ENCODE measurements around the gene LAMA1. TPM values are rescaled to one million over a fixed set of nuclear protein-coding genes. Genes with fewer than 3 reads are reported as not detected.

The LAMA1 gene
- total and polyA plus RNA-seq, 2 donors (not counting 3 experiments of a cell fraction or from before 2014, with no cell fraction given) = 0.04 TPM; not detected in 1

GRCh38 chr18:7094427-7094826 is 23.2 kb downstream of the LAMA1 start:
- Histone ChIP-seq H3K79me2 (ENCODE audit: control insufficient read depth, insufficient read depth, low read length) (no peaks in the 10 kb centered on the region), H3K4me1 (ENCODE audit: control insufficient read depth, extremely low read depth, insufficient read depth, low read length) (no peaks in the 10 kb centered on the region), H3K36me3 (ENCODE audit: control insufficient read depth in 2 of 2, extremely low read depth in 1 of 2, insufficient read depth in 2 of 2, low read length in 2 of 2) (no peaks in the 10 kb centered on the region), H3K9me1 (replicated peaks; ENCODE audit: control insufficient read depth, extremely low read depth, insufficient read depth, low read length) (no peaks in the 10 kb centered on the region), H3K4me2 (ENCODE audit: insufficient read depth, low read length) (no peak overlapping the region), H3K27ac (ENCODE audit: insufficient read depth, low read depth, low read length) (no peak overlapping the region), H4K20me1 (replicated peaks; ENCODE audit: control insufficient read depth, extremely low read depth, insufficient read depth, low read length) (no peaks in the 10 kb centered on the region), H3K9me3 (replicated peaks; ENCODE audit: control insufficient read depth, insufficient read depth, low read length) (no peaks in the 10 kb centered on the region), H3K27me3 (ENCODE audit: control insufficient read depth in 2 of 2, insufficient read depth in 2 of 2, low read length in 2 of 2) (no peaks in the 10 kb centered on the region), H2AFZ (ENCODE audit: low read depth, low read length) (no peak overlapping the region), H3K4me3 (replicated peaks in 1 of 3; ENCODE audit: insufficient read depth in 1 of 3, low read depth in 1 of 3, low read length in 3 of 3) (no peak overlapping the region), H3K9ac (replicated peaks; ENCODE audit: extremely low read depth, insufficient read depth, low read length) (no peak overlapping the region)
- dilution Hi-C loops (cut with MboI; ENCODE audit: extremely low pct_ligation_motif_present, low sequenced_read_pairs) (no loop called here), intact Hi-C loops (cut with micrococcal nuclease) (no loop called here)
- DNase-seq (ENCODE audit: low read depth, low spot score) (no peak), FAIRE-seq (no peak)
- BruUV-seq (replicated peaks) = no TSS peak
- ChIA-PET POLR2A (interaction anchor here (0.7 kb wide), 1 partner anchor 27 kb away, joined by 10 read pairs; no protein-coding TSS in a partner anchor), CTCF (no interaction called here)
- TF ChIP-seq CTCF (IDR thresholded peaks at IDR 0.05; ENCODE audit: extremely low read depth in 1 of 2, insufficient read depth in 1 of 2, low read depth in 1 of 2, low read length in 2 of 2) (no peak), FOS (IDR thresholded peaks at IDR 0.05; ENCODE audit: borderline replicate concordance, insufficient read depth, low read length) (no peak)

DNA sequence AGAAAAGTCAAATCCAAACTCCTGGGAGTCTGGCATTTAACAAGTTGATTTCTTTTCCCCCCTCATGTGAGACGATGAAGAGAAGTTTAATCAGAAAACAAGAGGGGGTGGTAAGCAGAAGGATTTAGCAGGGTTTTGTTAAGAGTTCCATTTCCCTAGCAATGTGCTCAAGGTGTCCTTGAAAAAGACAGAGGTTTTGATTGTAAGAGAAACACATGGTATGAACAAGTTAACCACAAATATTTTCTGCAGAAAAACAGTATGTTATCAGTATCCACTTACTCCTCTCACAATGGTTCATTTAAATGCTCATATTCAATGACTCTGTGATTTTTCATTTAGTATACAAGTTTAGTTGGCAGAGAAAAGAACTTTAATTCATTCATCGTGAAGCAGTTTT is 26.8 kb downstream of the LAMA1 start:
- Histone ChIP-seq H2AFZ (ENCODE audit: low read depth, low read length) (no peak overlapping the region), H4K20me1 (replicated peaks; ENCODE audit: control insufficient read depth, extremely low read depth, insufficient read depth, low read length) (no peaks in the 10 kb centered on the region), H3K9me1 (replicated peaks; ENCODE audit: control insufficient read depth, extremely low read depth, insufficient read depth, low read length) (no peaks in the 10 kb centered on the region), H3K79me2 (ENCODE audit: control insufficient read depth, insufficient read depth, low read length) (no peaks in the 10 kb centered on the region), H3K27ac (ENCODE audit: insufficient read depth, low read depth, low read length) (no peak overlapping the region), H3K4me3 (replicated peaks in 1 of 3; ENCODE audit: insufficient read depth in 1 of 3, low read depth in 1 of 3, low read length in 3 of 3) (no peak overlapping the region), H3K9ac (replicated peaks; ENCODE audit: extremely low read depth, insufficient read depth, low read length) (no peak overlapping the region), H3K36me3 (ENCODE audit: control insufficient read depth in 2 of 2, extremely low read depth in 1 of 2, insufficient read depth in 2 of 2, low read length in 2 of 2) (no peaks in the 10 kb centered on the region), H3K9me3 (replicated peaks; ENCODE audit: control insufficient read depth, insufficient read depth, low read length) (no peaks in the 10 kb centered on the region), H3K27me3 (ENCODE audit: control insufficient read depth in 2 of 2, insufficient read depth in 2 of 2, low read length in 2 of 2) (no peaks in the 10 kb centered on the region), H3K4me2 (ENCODE audit: insufficient read depth, low read length) (no peak overlapping the region), H3K4me1 (ENCODE audit: control insufficient read depth, extremely low read depth, insufficient read depth, low read length) (no peaks in the 10 kb centered on the region)
- dilution Hi-C loops (cut with MboI; ENCODE audit: extremely low pct_ligation_motif_present, low sequenced_read_pairs) (no loop called here), intact Hi-C loops (cut with micrococcal nuclease) (no loop called here)
- DNase-seq (ENCODE audit: low read depth, low spot score) (no peak), FAIRE-seq (no peak)
- ChIA-PET CTCF (no interaction called here), POLR2A (no interaction called here)
- TF ChIP-seq MYC (IDR thresholded peaks at IDR 0.05; ENCODE audit: low read depth, low read length) (no peak), EZH2 (IDR thresholded peaks at IDR 0.05; ENCODE audit: borderline replicate concordance, low read depth, low read length, severe bottlenecking) (no peak), POLR2AphosphoS5 (IDR thresholded peaks at IDR 0.05; ENCODE audit: insufficient read depth, low read depth, low read length) (no peak), CTCF (IDR thresholded peaks at IDR 0.05; ENCODE audit: extremely low read depth in 1 of 2, insufficient read depth in 1 of 2, low read depth in 1 of 2, low read length in 2 of 2) (no peak), GATA2 (IDR thresholded peaks at IDR 0.05; ENCODE audit: insufficient read depth, insufficient read length, low read depth, low read length) (no peak), POLR2A (IDR thresholded peaks at IDR 0.05; ENCODE audit: low read depth, low read length) (no peak), MAX (IDR thresholded peaks at IDR 0.05; ENCODE audit: insufficient read depth, insufficient read length) (no peak), FOS (IDR thresholded peaks at IDR 0.05; ENCODE audit: borderline replicate concordance, insufficient read depth, low read length) (no peak), JUN (IDR thresholded peaks at IDR 0.05; ENCODE audit: borderline replicate concordance, insufficient read depth, insufficient read length, low read depth) (no peak)
- BruUV-seq (replicated peaks) = no TSS peak

All from endothelial cell of umbilical vein (primary cell).